ENCODE data around the gene FAM181B. TPM values are rescaled to one million over a fixed set of nuclear protein-coding genes. Genes with fewer than 3 reads are reported as not detected.

The FAM181B gene
- total RNA-seq, 1 experiment from 2014 or later: 0.69 TPM

DNA sequence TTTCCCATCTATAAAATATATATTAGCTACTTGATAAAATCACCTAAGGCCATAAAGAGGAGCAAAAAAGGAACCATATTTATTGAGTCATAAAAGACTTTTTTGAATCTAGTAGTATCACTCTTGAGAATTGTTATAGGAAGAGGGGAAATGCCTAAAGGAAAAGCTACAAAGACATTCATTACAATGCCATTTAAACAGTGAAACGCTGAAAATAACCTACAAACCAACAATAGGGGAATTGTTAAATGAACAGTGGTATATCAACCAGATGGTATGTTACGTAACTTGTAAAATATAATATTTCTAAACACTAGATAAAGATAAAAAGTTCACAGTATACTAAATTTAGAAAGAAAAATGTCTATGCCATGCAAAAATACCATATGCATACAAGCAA lies 47.5 kb downstream of the FAM181B start:
- intact Hi-C loops (cut with micrococcal nuclease; ENCODE audit: unreplicated experiment) (no loop called here), in situ Hi-C loops (cut with HindIII; ENCODE audit: low pct_unique_long_range_greater_than_20kb, low sequenced_read_pairs) (no loop called here)
- ATAC-seq: no peak
- no peak overlapping the region for H3K27ac ChIP-seq (ENCODE audit: low read length)
- ChIA-PET POLR2A (no interaction called here), CTCF (no interaction called here)
- TF ChIP-seq TCF7L2 (IDR thresholded peaks at IDR 0.05; ENCODE audit: low read depth, low read length) (no peak), SIN3A (IDR thresholded peaks at IDR 0.05; ENCODE audit: borderline replicate concordance, insufficient read depth, low read depth, low read length) (no peak), POLR2AphosphoS5 (IDR thresholded peaks at IDR 0.05; ENCODE audit: low read depth, low read length) (no peak)
- TF ChIP-seq, protein P1, sequence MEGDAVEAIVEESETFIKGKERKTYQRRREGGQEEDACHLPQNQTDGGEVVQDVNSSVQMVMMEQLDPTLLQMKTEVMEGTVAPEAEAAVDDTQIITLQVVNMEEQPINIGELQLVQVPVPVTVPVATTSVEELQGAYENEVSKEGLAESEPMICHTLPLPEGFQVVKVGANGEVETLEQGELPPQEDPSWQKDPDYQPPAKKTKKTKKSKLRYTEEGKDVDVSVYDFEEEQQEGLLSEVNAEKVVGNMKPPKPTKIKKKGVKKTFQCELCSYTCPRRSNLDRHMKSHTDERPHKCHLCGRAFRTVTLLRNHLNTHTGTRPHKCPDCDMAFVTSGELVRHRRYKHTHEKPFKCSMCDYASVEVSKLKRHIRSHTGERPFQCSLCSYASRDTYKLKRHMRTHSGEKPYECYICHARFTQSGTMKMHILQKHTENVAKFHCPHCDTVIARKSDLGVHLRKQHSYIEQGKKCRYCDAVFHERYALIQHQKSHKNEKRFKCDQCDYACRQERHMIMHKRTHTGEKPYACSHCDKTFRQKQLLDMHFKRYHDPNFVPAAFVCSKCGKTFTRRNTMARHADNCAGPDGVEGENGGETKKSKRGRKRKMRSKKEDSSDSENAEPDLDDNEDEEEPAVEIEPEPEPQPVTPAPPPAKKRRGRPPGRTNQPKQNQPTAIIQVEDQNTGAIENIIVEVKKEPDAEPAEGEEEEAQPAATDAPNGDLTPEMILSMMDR (IDR thresholded peaks at IDR 0.05): no peak
- TF ChIP-seq, protein P2, sequence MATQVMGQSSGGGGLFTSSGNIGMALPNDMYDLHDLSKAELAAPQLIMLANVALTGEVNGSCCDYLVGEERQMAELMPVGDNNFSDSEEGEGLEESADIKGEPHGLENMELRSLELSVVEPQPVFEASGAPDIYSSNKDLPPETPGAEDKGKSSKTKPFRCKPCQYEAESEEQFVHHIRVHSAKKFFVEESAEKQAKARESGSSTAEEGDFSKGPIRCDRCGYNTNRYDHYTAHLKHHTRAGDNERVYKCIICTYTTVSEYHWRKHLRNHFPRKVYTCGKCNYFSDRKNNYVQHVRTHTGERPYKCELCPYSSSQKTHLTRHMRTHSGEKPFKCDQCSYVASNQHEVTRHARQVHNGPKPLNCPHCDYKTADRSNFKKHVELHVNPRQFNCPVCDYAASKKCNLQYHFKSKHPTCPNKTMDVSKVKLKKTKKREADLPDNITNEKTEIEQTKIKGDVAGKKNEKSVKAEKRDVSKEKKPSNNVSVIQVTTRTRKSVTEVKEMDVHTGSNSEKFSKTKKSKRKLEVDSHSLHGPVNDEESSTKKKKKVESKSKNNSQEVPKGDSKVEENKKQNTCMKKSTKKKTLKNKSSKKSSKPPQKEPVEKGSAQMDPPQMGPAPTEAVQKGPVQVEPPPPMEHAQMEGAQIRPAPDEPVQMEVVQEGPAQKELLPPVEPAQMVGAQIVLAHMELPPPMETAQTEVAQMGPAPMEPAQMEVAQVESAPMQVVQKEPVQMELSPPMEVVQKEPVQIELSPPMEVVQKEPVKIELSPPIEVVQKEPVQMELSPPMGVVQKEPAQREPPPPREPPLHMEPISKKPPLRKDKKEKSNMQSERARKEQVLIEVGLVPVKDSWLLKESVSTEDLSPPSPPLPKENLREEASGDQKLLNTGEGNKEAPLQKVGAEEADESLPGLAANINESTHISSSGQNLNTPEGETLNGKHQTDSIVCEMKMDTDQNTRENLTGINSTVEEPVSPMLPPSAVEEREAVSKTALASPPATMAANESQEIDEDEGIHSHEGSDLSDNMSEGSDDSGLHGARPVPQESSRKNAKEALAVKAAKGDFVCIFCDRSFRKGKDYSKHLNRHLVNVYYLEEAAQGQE (IDR thresholded peaks at IDR 0.05; ENCODE audit: insufficient read depth in 1 of 2, low read depth in 2 of 2, low read length in 1 of 2): no peak
- H3K4me1 ChIP-seq (ENCODE audit: control insufficient read depth, insufficient read depth, low read length): no peaks in the 10 kb centered on the region; the same call in 1 of the 2 replicates
- H3K27me3 ChIP-seq (ENCODE audit: control insufficient read depth, insufficient read depth, low read length): peaks cover 40% of the 10 kb centered on the region
- no TSS peak for BruUV-seq (replicated peaks)
- DNase-seq (ENCODE audit: low read depth, low spot score): no peak
- no peak overlapping the region for H3K4me3 ChIP-seq (ENCODE audit: low read depth in 2 of 2, low read length in 2 of 2)
- no peaks in the 10 kb centered on the region for H3K9me3 ChIP-seq (ENCODE audit: control insufficient read depth, insufficient read depth, low read depth, low read length)
- no peaks in the 10 kb centered on the region for H3K36me3 ChIP-seq (ENCODE audit: control insufficient read depth, insufficient read depth, low read length)

DNA sequence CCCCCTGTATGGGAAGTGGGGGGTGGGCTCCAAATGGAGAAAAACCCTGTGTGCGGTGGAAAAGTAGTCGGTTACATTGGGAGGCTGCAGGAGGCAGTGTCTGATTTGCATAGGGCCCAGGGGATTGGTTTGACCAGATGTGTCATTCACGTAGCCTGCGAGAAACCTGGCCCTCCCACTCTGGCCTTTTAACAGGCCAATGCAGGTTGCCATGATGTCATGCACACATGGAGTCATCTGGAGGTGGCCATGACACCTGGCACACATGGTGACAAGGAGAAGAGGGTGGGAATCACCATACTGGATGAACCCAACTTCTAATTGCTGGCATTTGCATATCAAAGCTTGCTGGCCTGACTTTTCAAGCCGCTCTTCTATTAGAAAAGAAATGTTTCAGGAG lies 50.6 kb downstream of the FAM181B start:
- Histone ChIP-seq H3K27me3 (ENCODE audit: control insufficient read depth, insufficient read depth, low read length) (peaks cover 27% of the 10 kb centered on the region), H3K4me3 (ENCODE audit: low read depth in 2 of 2, low read length in 2 of 2) (no peak overlapping the region), H3K9me3 (ENCODE audit: control insufficient read depth, insufficient read depth, low read depth, low read length) (no peaks in the 10 kb centered on the region), H3K27ac (ENCODE audit: low read length) (no peak overlapping the region), H3K36me3 (ENCODE audit: control insufficient read depth, insufficient read depth, low read length) (no peaks in the 10 kb centered on the region), H3K4me1 (ENCODE audit: control insufficient read depth, insufficient read depth, low read length) (peaks cover 3% of the 10 kb centered on the region; the same call in 1 of the 2 replicates)
- intact Hi-C loops (cut with micrococcal nuclease; ENCODE audit: unreplicated experiment) (no loop called here), in situ Hi-C loops (cut with HindIII; ENCODE audit: low pct_unique_long_range_greater_than_20kb, low sequenced_read_pairs) (no loop called here)
- TF ChIP-seq, protein P2 (IDR thresholded peaks at IDR 0.05; ENCODE audit: insufficient read depth in 1 of 2, low read depth in 2 of 2, low read length in 1 of 2): no peak
- no peak for TF ChIP-seq TCF7L2 (IDR thresholded peaks at IDR 0.05; ENCODE audit: low read depth, low read length)
- BruUV-seq (replicated peaks): no TSS peak
- ChIA-PET POLR2A (no interaction called here), CTCF (interaction anchor here (0.6 to 1.4 kb wide), 2 partner anchors 13 to 610 kb away, joined by 3 to 7 read pairs; no protein-coding TSS in a partner anchor)
- ATAC-seq: no peak
- no peak for DNase-seq (ENCODE audit: low read depth, low spot score)

Measured in Panc1 (cell line).